GM12864 (cell line): Measurements from ENCODE around the gene MYZAP.

Source experiments
- DNase-seq: peaks from one replicate; pipeline ENCODE4 v3.0.0-alpha.2; 2011; ENCODE audit warnings: low read depth
- H3K4me3 ChIP-seq: 2 replicates; pipeline ENCODE4 v1.5.1; 2011; ENCODE audit warnings: mild to moderate bottlenecking, low read depth, low read length, control low read depth
- CTCF ChIP-seq: IDR thresholded peaks from 2 replicates; pipeline ENCODE4 v1.5.1; 2011; ENCODE audit warnings: low read depth, mild to moderate bottlenecking, moderate library complexity, low read length, control low read depth, inconsistent platforms; ENCODE audit errors: missing control alignments

Gene MYZAP

DNA sequence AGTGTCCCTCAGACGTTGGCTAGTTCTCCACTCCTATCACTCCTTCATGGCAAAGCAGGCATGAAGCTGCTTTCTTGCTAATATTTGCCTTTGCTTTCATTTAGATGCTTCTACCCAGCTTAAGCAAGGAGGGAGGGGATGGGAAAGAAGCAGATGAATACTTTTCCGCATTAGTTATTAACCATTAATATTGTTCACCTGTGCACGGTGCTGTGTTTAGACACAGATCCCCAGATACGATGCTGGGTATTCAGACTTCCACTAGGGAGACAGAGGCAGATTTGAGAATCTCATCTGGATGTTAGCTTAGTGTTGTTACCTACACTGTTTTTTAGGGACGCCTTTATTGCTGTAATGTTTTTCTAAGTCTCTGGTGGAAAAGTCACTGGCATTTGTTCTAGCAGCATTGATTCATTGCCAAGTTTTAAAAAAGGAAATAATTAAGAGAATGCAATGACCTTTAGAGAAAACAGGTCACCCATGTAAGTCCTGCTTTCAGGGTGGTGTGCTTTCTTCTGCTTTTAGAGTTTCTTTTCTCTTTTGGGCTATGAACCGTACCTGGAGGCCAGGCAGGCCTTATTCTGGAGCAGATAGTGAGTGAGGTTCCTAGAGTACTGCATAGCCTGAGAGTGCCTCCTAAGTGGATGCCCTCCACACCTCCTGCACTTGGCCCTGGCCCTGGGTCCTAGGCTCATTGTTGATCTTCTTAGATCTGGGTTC, 55.5 kb downstream of the MYZAP start:
- no peak for TF ChIP-seq CTCF
- no peak overlapping the region for H3K4me3 ChIP-seq
- DNase-seq: no peak

GRCh38 chr15:57647791-57648130, 56.1 kb downstream of the MYZAP start:
- no peak for TF ChIP-seq CTCF
- H3K4me3 ChIP-seq: no peak overlapping the region
- DNase-seq: no peak

DNA sequence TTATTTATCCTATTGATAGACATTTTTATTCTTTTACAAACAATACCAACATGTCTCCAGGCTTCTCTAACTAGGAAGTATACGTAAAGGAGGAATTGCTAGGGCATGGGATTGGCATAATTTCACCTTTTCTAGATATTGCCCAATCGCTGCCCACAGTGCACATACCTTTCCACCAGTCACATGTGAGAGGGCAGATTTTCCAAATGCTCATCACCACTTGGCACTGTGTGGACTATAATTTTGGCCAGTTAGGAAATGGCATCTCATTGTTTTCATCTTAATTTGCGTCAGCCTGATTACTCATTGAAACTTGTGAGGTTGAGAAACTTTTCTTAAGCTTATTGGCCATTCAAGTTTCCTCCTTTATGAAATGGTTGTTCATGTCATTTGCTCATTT, 57.4 kb downstream of the MYZAP start:
- no peak overlapping the region for H3K4me3 ChIP-seq
- no peak for DNase-seq
- no peak for TF ChIP-seq CTCF

- TF ChIP-seq CTCF: no peak
- no peak for DNase-seq
- no peak overlapping the region for H3K4me3 ChIP-seq
Observed at GRCh38 chr15:57651445-57651844, 59.7 kb downstream of the MYZAP start.

GRCh38 chr15:57652481-57652880, 60.8 kb downstream of the MYZAP start:
- TF ChIP-seq CTCF: no peak
- DNase-seq: no peak
- H3K4me3 ChIP-seq: no peak overlapping the region

DNA sequence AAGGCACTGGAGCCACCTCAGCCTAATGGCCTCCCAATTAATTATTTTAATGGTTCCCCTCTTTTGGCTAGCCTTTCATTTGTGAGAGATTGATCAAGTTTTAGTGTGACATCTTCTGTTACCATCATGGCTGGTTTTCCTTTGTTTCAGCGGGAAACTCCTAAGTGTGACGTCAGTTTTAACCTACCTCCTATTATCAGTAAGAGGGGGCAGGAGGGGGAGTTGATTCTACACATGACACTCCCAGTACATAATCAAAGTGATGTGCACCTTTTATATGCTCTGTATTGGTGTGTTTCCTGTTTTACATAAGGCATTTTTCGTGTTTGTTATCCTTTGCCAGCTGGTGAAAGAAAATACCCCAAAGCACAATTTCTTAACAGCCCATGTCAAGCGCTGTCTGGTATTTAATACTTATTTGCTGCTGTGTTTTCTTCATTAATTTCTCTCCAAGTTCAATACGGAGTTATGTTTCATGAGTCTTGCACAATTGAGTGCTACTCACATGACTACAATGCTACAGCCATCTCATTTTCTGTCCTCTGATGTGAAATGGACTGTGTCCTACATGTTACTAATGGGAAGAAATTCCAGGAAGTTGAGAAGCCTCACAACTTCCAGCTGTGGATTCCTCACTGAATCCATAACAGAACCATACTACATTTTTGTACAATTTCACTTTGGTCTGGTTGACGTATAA, 62.6 kb downstream of the MYZAP start:
- no peak for DNase-seq
- TF ChIP-seq CTCF: no peak
- H3K4me3 ChIP-seq: no peak overlapping the region

GRCh38 chr15:57655053-57655452, 63.3 kb downstream of the MYZAP start:
- H3K4me3 ChIP-seq: no peak overlapping the region
- no peak for DNase-seq
- TF ChIP-seq CTCF: no peak
